HepG2 (cell line): ENCODE measurements around the gene RRAS.

ENCODE experiments used
- CTCF ChIP-seq: sonication (generic); formaldehyde crosslinking; IDR thresholded peaks from 2 replicates; pipeline ENCODE4 v1.5.0; 2020; ENCODE audit warnings: mild to moderate bottlenecking, missing genetic modification reagents, moderate library complexity
- KAT2B ChIP-seq: fragments of 150-350 bp; IDR thresholded peaks from 2 replicates; pipeline ENCODE4 v1.6.1; 2014; ENCODE audit warnings: low read depth, low read length, borderline replicate concordance
- REST ChIP-seq, 2 experiments: IDR thresholded peaks; 2 replicates each; pipeline ENCODE4 v1.6.1; 2011 to 2012; ENCODE audit warnings: low read length in 2 of 2, borderline replicate concordance in 1 of 2, low read depth in 1 of 2, mild to moderate bottlenecking in 1 of 2, moderate library complexity in 1 of 2
- RFX5 ChIP-seq: IDR thresholded peaks from 2 replicates; pipeline ENCODE4 v1.6.1; 2011; ENCODE audit warnings: low read depth, low read length, improper control_type of control experiment
- ZNF552 ChIP-seq: sonication (generic); formaldehyde crosslinking; IDR thresholded peaks from 2 replicates; pipeline ENCODE4 v1.9.0; 2022; ENCODE audit warnings: missing genetic modification reagents, mild to moderate bottlenecking, borderline replicate concordance

GRCh38 chr19:49665351-49666119, 25.6 kb upstream of the RRAS start, which contains the start of the genes BCL2L12 and IRF3:
- TF ChIP-seq RFX5 (no peak), REST (IDR thresholded peaks at IDR 0.05; ENCODE audit: borderline replicate concordance in 1 of 2, low read depth in 1 of 2, low read length in 2 of 2) (no peak; a peak in 1 of 4 replicates), KAT2B (peak; percentile 78), CTCF (CRISPR knock-in tag) (peak; percentile 33; the same call in 1 of the 2 replicates), ZNF552 (no peak)
